GM19468 (cell line): ENCODE data around the gene LPXN.

ENCODE experiments used
- ATAC-seq: cut with Tn5 transposase; IDR thresholded peaks from one replicate; pipeline ENCODE4 v1.9.1; 2021; ENCODE audit warnings: mild to moderate bottlenecking, moderate library complexity, moderate number of reproducible peaks; ENCODE audit not compliant: unreplicated experiment; ENCODE audit errors: extremely low read depth

LPXN gene

GRCh38 chr11:58525037-58525614 lies 50.5 kb downstream of the LPXN start:
- peak; percentile 85 for ATAC-seq

DNA sequence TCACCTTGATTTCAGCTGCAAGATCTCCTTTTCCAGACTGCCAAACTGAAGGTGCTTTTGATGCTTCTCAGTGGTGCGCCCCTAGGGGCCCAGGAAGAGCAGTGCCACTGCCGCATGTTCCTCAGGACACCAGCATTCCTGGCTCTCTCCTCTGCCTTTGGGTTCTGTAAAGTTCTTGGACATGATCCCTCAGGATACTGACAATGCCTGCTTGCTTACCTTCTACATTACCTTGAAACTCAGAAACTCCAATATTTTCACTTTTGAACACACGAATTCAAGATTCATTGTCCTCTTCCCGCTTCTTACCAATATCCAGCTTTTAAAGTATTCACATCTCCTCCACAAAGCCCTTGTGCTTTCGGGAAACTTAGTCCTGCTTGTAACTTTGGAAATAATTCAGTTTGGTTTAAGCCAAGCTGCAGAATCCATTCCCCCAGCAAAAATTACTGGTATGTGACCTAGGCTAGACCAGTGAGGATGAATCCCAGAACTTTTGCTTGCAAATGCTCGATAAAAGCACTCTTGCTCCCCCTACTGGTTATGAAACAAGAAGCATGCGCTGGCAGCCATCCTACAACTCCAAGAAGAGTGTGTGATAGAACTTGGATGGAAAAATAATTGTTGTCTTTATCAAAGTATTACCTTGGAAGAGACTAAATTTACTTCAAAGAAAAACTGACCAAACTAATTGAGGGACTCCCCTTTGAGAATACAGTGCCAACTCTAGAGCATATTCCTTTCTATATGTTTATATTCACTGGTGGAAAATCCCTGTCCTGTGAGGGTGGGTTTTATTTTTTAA lies 51.2 kb downstream of the LPXN start:
- ATAC-seq: peak; percentile 7

GRCh38 chr11:58513747-58514367 lies 61.8 kb downstream of the LPXN start:
- peak; percentile 69 for ATAC-seq

DNA sequence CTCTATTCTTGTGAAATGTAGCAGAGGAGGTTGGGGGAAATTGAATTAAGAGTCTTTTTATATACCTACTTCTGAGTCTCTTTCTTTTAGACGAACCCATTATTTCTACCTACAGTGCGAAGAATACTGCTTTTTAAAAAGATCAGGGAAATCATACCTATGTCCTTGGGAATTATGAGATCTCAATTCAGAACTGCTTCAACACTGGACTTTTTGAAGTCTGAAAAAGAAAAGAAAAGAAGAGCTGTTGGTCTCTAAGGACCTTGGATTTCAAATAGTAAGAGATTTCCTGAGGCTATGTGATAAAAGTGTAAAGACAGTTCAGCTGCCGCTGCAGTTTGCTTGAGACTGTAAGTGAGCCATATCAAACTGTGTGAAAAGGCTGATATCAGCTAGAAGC lies 64.0 kb downstream of the LPXN start:
- no peak for ATAC-seq

GRCh38 chr11:58509748-58510147 lies 65.9 kb downstream of the LPXN start:
- ATAC-seq: no peak

- ATAC-seq: no peak
Measured at GRCh38 chr11:58508814-58509213, 66.8 kb downstream of the LPXN start.

DNA sequence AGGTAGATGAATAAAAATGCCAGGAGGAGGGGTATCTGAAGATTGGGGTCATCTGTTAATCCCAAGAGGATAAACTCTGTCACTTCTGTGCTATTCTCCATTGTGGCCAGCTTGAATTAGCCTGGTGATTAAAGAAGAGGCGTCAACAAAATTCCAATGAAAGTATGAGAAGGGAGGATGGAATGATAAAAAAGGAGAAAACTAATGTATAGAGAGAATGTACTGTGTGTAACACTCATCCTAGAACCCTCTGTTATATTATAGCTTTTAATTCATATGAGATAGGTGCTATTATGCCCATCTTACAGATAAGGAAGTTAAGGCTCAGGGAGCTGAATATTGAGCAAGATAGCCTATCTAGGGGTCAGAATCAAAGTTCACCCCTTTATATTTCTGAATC lies 67.7 kb downstream of the LPXN start, which contains the start of gene OR5B21:
Gene OR5B21 (minus strand): TSS at position 101 of the 400 bp plus-strand sequence. CDS start 0 bp downstream, at position 101.
- ATAC-seq: no peak

DNA sequence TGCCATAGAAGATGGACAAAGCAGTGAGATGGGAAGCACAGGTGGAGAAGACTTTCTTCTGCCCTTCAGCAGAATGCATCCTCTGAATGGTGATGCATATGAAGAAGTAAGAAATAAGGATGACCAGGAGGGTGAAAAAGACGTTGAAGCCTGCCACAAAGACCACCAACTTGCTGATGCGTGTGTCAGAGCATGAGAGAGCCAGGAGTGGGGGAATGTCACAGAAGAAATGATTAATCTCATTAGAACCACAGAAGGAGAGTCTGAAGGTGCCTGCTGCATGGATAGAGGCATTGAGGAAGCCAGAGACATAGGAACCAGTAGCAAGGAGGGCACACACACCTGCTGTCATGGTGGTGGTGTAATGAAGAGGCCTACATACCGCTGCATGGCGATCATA lies 68.3 kb downstream of the LPXN start:
- ATAC-seq: no peak

GRCh38 chr11:58506935-58507334 lies 68.7 kb downstream of the LPXN start:
- ATAC-seq: peak; percentile 19

DNA sequence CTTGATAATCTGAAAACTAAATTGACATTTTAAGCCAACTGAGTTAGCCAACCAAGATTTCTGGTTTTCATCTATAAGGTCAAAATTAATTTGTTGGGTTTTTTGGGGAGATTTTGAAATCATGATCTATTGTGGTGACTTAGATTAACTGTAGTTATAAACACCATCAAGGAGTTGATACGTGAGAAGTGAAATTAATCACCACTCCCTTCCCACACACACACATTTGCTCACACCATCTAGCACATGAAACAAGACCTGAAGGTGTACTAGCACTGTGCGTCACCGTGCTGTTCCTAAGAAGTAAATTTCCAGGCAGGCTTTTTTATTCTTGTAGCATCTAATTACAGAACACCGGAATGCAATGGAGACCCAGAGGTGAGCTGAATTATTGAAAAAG lies 69.8 kb downstream of the LPXN start:
- ATAC-seq: no peak

DNA sequence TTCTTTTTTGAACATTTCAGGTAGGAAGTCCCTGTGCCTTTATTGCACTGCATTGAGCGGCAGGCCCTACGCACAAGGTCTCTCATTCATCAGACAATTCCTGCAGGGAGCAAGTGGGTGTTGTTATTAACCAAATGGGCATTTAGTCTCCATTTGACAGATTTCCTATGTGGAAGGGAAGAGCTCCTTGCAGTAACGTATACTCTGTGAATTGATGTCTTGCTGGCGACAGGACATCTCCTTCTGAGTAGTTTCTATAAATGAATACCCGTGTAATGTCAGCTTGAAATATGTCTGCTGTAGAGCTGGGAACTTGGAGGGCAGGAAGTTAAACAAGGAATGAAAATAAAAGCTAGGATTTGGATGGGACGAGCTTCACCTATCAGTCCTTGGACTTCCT lies 71.4 kb downstream of the LPXN start:
- no peak for ATAC-seq

GRCh38 chr11:58503361-58503856 lies 72.2 kb downstream of the LPXN start:
- peak; percentile 94 for ATAC-seq

DNA sequence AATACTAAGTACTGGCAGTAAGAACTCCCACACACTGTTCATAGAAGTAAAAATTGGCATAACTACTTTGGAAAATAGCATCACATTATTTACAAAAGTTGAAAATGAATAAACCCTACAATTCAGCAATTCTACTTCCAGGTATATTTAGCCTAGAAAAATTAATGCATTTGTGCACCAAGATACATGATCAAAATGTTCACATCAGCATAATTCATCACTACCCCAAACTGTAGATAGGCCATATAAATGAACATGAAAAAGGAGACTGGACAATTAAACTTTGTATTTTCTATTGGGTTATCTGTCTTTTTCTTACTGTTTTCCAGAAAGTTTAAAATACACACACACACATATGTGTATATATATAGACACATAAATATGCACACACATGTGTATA lies 73.7 kb downstream of the LPXN start:
- ATAC-seq: no peak

DNA sequence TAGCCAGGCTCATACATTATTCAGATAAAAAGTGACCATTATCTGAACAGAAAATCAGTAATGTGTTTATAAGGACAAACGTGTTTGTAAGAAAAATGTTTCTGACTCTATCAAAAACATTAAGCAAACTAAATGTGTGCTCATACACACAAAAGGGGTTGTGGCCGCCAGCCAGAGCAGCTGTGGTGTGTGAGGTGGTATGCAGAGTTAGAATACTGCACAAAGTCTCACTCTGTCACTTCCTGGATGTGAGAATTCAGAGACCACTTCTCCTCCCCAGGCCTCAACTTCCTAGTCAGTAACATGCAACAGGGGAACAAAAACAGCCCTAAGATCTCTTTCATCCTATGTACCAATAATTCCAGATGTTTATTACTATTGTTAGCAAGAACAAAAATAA lies 77.2 kb downstream of the LPXN start:
- no peak for ATAC-seq

DNA sequence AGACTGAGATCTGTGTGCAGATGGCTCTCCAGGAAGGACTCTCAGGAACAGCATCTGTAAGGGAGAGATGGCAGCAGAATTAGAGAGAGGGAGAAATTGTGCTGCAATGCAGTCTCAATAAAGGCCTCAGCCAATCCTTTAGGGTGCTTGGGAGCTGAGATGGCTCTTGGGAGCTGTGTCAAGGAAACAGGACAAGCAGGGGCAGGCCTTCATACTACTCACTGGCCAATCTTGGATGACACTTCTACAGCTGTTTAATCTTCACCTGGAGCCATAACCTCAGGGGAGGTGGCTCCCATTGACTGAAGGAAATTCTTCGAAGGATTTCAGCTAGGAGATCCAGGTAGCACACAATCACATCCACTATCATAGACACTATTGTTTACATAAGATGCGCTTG lies 77.7 kb downstream of the LPXN start:
- no peak for ATAC-seq

DNA sequence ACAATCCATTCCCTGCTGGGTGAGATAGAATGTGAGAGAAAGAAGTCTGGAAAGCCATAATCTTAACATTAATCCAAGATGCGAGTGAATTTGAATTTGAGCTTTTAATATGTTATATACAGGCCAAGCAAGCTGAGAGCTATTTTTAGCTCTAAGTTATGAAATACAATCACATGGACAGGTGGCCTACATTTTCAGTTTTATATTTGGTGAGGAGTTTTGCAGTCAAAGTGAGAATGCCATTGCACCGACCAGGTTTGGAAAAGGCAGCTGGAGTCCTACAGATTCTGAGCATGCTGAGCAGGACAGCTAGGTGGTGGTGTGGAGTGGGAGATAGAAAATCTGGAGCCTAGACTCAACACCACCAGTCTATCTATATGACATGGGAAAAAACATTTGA lies 79.8 kb downstream of the LPXN start:
- no peak for ATAC-seq

DNA sequence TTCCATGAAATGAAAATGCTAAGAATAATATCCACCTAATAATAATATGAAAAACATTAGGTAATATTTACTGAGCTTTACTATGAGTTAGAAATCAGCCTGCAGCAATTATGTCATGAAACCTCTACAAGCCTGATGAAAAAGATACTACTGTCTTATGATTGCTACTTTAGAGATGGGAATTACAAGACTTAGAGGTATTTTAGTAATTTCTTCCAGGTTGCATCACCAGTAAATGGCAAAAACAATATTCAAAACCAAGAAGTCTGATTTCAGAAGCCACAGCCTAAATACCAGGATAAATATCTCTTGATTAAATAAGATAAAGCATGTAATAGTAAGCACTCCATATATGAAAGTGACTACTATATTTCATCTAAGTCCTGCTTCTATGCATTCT lies 81.6 kb downstream of the LPXN start:
- ATAC-seq: no peak

- no peak for ATAC-seq
Measured at GRCh38 chr11:58493676-58494075, 82.0 kb downstream of the LPXN start.

DNA sequence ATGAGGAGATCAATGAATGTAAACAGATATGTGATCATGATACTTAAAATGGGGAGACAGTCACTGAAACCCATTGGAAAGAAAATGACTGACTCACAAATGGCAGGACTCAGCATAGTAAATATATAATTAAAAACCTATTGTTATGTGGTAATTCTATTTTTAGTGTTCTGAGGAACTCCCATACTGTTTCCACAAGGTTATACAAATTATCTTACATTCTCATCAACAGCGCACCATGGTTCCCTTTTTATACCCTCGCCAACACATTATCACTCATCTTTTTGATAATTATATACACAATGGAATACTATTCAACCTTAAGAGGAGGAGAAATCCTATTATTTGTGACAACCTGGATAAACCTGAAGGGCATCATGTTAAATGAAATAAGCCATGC lies 84.8 kb downstream of the LPXN start:
- ATAC-seq: no peak

- no peak for ATAC-seq
Measured at GRCh38 chr11:58487170-58487569, 88.5 kb downstream of the LPXN start.

DNA sequence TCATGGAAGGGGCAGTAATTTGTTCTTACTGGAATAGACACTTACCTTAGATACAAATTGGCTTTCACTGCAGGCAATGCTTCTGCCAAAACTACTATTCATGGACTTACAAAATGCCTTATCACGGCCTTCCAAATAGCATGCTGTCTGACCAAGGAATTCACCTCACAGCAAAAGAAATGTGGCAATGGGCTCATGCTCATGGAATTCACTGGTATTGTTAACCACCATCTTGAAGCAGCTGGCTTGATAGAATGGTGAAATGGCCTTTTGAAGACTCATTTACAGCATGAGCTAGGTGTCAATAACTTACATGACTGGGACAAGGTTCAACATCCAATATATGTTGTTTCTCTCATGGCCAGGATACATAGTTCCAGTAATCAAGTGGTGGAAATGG lies 89.7 kb downstream of the LPXN start:
- no peak for ATAC-seq
